Prostate gland (tissue), 2 donors: Measurements from ENCODE around the gene OSBPL1A. TPM values are rescaled to one million over a fixed set of nuclear protein-coding genes. Genes with fewer than 3 reads are reported as not detected.

ENCODE experiments used
- DNase-seq: peaks from one replicate; pipeline ENCODE4 v3.0.0-alpha.2; 2019; ENCODE audit warnings: low spot score
- H3K27ac ChIP-seq, 2 donors: fragments of 200-600 bp; sonication (generic); 2 replicates each; pipeline ENCODE4 v1.5.1; 2017 to 2019
- H3K27me3 ChIP-seq: fragments of 200-600 bp; sonication (generic); replicated peaks from 2 replicates; pipeline ENCODE4 v1.5.1; 2019; ENCODE audit not compliant: insufficient read depth
- H3K36me3 ChIP-seq, 2 donors: fragments of 200-600 bp; sonication (generic); 1 replicate in 1 of 2; 2 replicates in 1 of 2; pipeline versions ENCODE4 v1.5.1 to v1.8.1; 2017 to 2019
- H3K4me1 ChIP-seq: fragments of 200-600 bp; sonication (generic); replicated peaks from 2 replicates; pipeline ENCODE4 v1.5.1; 2019
- H3K4me3 ChIP-seq, 2 donors: fragments of 200-600 bp; sonication (generic); 2 replicates each; pipeline ENCODE4 v1.5.1; 2017 to 2019
- H3K9me3 ChIP-seq: fragments of 200-600 bp; sonication (generic); 2 replicates; pipeline ENCODE4 v1.5.1; 2017
- POLR2A ChIP-seq: fragments of 450-650 bp; IDR thresholded peaks from one replicate; pipeline ENCODE4 v1.6.1; 2016; ENCODE audit warnings: antibody characterized with exemption, mild to moderate bottlenecking
- POLR2AphosphoS5 ChIP-seq: sonication (generic); formaldehyde crosslinking; IDR thresholded peaks from one replicate; pipeline ENCODE4 v1.6.1; 2017; ENCODE audit warnings: antibody characterized with exemption
- WGBS: methylation state at CpG from one replicate; pipeline ENCODE4 v1.1.5; 2018; 5-methylcytosine and 5-hydroxymethylcytosine counted together
- intact Hi-C: fragments of 100-400 bp; cut with DNase I; formaldehyde crosslinking; loops from one replicate; pipeline ENCODE4 v1.14.2; 2022
- total RNA-seq, 2 donors: library from RNA; depleted of rRNA; stranded (reverse); fragments of >200 nt; gene quantifications; one replicate each; pipeline ENCODE4 v1.1.0, GENCODE V29; 2016
- TF ChIP-seq, protein P1 (sequence below), 4 experiments: fragments of 200-600 bp in 2 of 4; fragments of 450-650 bp in 2 of 4; sonication (generic) in 2 of 4; IDR thresholded peaks; 1 replicate in 3 of 4; 2 replicates in 1 of 4; pipeline ENCODE4 v1.5.1; 2016 to 2019; ENCODE audit warnings: antibody characterized with exemption in 4 of 4, mild to moderate bottlenecking in 2 of 4, moderate library complexity in 2 of 4

The OSBPL1A gene
- total RNA-seq, 2 donors from 2014 or later, result 33.7 to 39.1 TPM

DNA sequence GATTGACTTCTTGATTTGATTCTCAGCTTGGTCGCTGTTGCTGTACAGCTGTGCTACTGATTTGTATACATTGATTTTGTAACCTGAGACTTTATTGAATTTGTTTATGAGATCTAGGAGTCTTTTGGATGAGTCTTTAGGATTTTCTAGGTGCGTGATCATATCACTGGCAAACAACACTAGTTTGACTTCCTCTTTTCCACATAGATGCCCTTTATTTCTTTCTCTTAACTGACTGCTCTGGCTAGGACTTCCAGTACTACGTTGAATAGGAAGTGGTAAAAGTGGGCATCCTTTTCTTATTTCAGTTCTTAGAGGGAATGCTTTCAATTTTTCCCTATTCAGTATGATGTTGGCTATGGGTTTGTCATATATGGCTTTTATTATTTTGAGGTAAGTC lies 101.3 kb downstream of the OSBPL1A start:
- no peaks in the 10 kb centered on the region for H3K4me1 ChIP-seq
- H3K27me3 ChIP-seq, result no peaks in the 10 kb centered on the region
- intact Hi-C loops, result no loop called here
- no peak overlapping the region for H3K27ac ChIP-seq
- TF ChIP-seq POLR2AphosphoS5 (no peak), POLR2A (no peak)
- TF ChIP-seq, protein P1, sequence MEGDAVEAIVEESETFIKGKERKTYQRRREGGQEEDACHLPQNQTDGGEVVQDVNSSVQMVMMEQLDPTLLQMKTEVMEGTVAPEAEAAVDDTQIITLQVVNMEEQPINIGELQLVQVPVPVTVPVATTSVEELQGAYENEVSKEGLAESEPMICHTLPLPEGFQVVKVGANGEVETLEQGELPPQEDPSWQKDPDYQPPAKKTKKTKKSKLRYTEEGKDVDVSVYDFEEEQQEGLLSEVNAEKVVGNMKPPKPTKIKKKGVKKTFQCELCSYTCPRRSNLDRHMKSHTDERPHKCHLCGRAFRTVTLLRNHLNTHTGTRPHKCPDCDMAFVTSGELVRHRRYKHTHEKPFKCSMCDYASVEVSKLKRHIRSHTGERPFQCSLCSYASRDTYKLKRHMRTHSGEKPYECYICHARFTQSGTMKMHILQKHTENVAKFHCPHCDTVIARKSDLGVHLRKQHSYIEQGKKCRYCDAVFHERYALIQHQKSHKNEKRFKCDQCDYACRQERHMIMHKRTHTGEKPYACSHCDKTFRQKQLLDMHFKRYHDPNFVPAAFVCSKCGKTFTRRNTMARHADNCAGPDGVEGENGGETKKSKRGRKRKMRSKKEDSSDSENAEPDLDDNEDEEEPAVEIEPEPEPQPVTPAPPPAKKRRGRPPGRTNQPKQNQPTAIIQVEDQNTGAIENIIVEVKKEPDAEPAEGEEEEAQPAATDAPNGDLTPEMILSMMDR (IDR thresholded peaks at IDR 0.05), result no peak
- no peaks in the 10 kb centered on the region for H3K9me3 ChIP-seq
- 61% methylated on average over 3 of the region's 3 CpGs for WGBS
- no peaks in the 10 kb centered on the region for H3K36me3 ChIP-seq
- no peak overlapping the region for H3K4me3 ChIP-seq
- DNase-seq, result no peak

DNA sequence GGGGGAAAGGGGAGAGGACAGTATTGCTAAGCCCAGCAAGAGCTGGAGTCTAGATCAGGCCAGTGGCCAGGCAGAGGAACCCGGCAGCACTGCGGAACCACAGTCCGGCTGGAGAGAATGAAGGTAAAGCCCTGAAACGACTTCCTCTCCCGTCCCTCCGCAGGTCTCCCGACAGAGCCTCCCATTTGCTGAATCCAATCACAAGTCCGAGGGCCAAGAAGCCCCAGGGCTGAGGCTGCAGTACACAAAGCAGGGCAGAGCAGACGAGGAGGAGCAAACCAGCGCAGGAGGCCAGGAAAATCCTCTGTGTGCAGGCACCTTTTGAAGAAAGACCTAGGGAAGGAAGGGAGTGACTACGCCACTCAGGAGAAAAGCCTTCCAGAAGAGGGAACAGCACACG lies 104.4 kb downstream of the OSBPL1A start:
- Histone ChIP-seq H3K4me3 (no peak overlapping the region), H3K36me3 (no peaks in the 10 kb centered on the region), H3K27me3 (no peaks in the 10 kb centered on the region), H3K4me1 (no peaks in the 10 kb centered on the region), H3K9me3 (no peaks in the 10 kb centered on the region), H3K27ac (no peak overlapping the region)
- DNase-seq, result no peak
- intact Hi-C loops, result no loop called here
- TF ChIP-seq, protein P1 (IDR thresholded peaks at IDR 0.05), result no peak
- no peak for TF ChIP-seq POLR2AphosphoS5
- no peak for TF ChIP-seq POLR2A
- 93% methylated on average over 12 of the region's 12 CpGs for WGBS

DNA sequence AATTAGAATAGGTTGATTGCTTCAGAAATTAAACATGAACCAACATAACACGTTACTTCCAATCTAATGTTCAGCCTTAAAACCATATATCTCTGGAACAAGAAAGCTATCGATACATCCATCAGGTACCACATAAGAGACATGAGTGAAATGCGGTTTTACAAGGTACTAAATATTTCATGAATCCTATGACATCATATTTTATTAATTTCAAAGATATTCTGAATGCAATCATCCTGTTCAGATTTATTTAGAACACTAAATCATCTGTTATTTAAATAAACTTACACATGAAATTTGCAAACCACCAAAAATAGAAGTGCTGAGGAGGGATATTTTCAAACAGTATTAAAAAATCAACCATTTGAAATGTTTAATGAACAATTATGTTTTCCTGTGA lies 119.0 kb downstream of the OSBPL1A start:
- H3K4me1 ChIP-seq, result no peaks in the 10 kb centered on the region
- 95% methylated on average over 3 of the region's 3 CpGs for WGBS

DNA sequence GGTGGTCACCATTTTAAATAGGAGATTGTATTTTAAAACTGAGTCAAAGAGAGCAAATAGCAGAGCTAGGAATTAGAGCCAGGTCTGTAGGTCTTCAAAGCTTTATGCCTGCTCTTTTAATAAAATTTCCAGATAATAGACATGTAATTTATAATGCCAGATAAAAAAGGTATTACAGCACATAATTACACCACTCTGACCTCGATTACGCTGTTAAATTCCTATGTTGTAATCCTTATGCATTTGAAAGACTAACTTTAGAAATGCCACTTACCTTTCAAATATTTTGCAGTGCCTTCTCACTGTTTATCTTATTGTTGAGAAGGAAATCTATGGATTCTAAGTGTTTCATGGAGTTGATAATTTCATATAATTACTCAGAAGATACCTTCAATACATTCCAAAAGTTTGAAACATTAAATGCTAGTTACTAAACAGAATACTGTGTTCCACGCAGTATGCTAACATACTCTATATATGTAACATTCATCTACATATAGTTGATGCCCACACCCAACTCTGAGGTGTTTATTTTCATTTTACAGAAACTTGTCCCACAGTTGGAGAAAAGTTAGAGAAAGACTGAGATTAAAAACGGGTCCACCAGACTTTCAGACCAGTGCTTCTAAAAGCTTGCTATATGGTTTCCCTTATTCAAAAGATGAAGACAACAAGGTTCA lies 120.0 kb downstream of the OSBPL1A start:
- intact Hi-C loops, result no loop called here
- 75% methylated on average over 4 of the region's 4 CpGs for WGBS

More for the DNA sequence above, 119.0 kb downstream of the OSBPL1A start:
- Histone ChIP-seq H3K9me3 (no peaks in the 10 kb centered on the region), H3K4me3 (no peak overlapping the region), H3K36me3 (no peaks in the 10 kb centered on the region), H3K27me3 (no peaks in the 10 kb centered on the region), H3K27ac (no peak overlapping the region)
- TF ChIP-seq POLR2AphosphoS5 (no peak), POLR2A (no peak)
- TF ChIP-seq, protein P1 (IDR thresholded peaks at IDR 0.05), result no peak
- no peak for DNase-seq
- intact Hi-C loops, result no loop called here

DNA sequence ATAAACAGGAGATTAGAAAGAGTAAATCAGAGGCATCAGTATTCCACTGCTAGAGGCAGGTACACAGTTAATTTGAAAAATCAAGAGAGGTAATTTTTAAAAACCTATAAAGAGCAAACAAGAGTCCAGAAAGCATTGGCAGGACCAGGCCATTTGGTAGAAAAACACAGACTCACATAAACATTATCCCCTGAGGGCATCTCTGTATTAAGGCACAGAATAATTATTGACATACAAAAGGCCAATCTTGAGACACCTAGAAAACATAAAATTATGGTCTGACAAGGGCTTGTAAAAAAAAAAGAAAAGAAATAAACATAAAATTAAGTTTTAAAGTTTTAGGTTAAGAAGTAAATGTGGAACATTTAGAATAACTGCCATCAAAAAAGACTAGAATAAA lies 120.6 kb downstream of the OSBPL1A start:
- no peaks in the 10 kb centered on the region for H3K27me3 ChIP-seq
- no peak for TF ChIP-seq POLR2A
- TF ChIP-seq POLR2AphosphoS5, result no peak
- TF ChIP-seq, protein P1 (IDR thresholded peaks at IDR 0.05), result no peak
- no peak for DNase-seq

More for the DNA sequence above, 120.0 kb downstream of the OSBPL1A start:
- H3K27me3 ChIP-seq, result no peaks in the 10 kb centered on the region
- no peaks in the 10 kb centered on the region for H3K9me3 ChIP-seq
- H3K4me1 ChIP-seq, result no peaks in the 10 kb centered on the region
- H3K27ac ChIP-seq, result no peak overlapping the region
- no peak for TF ChIP-seq POLR2A
- TF ChIP-seq, protein P1 (IDR thresholded peaks at IDR 0.05), result no peak
- TF ChIP-seq POLR2AphosphoS5, result no peak
- no peak for DNase-seq
- no peaks in the 10 kb centered on the region for H3K36me3 ChIP-seq
- no peak overlapping the region for H3K4me3 ChIP-seq

More for the DNA sequence above, 120.6 kb downstream of the OSBPL1A start:
- no peaks in the 10 kb centered on the region for H3K36me3 ChIP-seq
- intact Hi-C loops, result no loop called here
- no peaks in the 10 kb centered on the region for H3K9me3 ChIP-seq
- no peak overlapping the region for H3K27ac ChIP-seq
- no peak overlapping the region for H3K4me3 ChIP-seq
- no peaks in the 10 kb centered on the region for H3K4me1 ChIP-seq
